A549 (cell line): ENCODE data around the gene FOXR1.

Experiments used
- MAFK ChIP-seq: fragments of 450-650 bp; IDR thresholded peaks from 2 replicates; pipeline ENCODE4 v1.6.1; 2014; ENCODE audit not compliant: partially characterized antibody
- POLR2A ChIP-seq: IDR thresholded peaks from 2 replicates; pipeline ENCODE4 v1.6.1; 2012; ENCODE audit warnings: mild to moderate bottlenecking, low read length
- RCOR1 ChIP-seq: fragments of 150-350 bp; IDR thresholded peaks from 2 replicates; pipeline ENCODE4 v1.6.1; 2014; ENCODE audit warnings: antibody characterized with exemption, low read length, low read depth
- TF ChIP-seq, protein P1 (sequence below): fragments of 450-650 bp; IDR thresholded peaks from 2 replicates; pipeline ENCODE4 v1.6.1; 2014; ENCODE audit warnings: antibody characterized with exemption

DNA sequence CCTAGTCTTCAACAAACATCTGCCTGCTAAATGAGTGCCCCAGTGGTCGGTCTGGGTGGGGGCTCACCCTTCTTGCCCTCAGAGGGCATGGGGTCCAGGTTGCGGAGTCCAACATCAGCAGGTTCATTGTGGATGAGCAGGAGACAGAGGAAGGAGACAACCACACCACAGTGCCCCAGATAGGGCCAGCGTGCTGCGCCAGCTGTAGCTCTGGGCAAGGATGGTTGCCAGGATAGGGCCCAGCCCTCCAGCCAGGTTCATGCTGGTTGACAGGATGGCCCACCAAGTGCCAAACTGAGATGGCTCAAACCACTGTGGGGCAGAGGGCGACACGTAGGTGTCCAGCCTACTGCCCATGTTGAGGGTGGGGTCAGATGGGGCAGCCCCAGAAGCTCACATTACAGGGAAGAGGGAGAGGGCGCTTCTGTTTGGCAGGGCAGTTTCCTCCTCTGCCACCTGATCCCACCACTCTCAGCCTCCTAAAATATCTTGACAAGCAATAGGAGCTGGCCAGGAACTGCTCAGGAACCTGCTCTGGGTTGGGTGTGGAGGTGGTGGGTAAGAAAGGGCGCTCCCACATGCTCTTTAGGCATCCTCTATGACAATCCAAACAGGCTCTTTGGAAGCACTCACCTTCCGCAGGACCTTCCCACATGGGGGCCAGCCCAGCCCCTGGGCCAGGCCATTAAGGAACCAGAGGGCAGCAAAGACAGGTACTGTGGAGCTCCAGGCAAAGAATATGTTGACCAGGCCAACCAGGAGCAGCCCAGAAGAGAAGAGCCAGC, 56.2 kb downstream of the FOXR1 start:
- no peak for TF ChIP-seq POLR2A
- TF ChIP-seq RCOR1, result no peak
- TF ChIP-seq MAFK, result no peak
- TF ChIP-seq, protein P1, sequence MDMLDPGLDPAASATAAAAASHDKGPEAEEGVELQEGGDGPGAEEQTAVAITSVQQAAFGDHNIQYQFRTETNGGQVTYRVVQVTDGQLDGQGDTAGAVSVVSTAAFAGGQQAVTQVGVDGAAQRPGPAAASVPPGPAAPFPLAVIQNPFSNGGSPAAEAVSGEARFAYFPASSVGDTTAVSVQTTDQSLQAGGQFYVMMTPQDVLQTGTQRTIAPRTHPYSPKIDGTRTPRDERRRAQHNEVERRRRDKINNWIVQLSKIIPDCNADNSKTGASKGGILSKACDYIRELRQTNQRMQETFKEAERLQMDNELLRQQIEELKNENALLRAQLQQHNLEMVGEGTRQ, result no peak
